Smooth muscle cell (in vitro differentiated cells): ENCODE results near the gene BCAS3. TPM values are rescaled to one million over a fixed set of nuclear protein-coding genes. Genes with fewer than 3 reads are reported as not detected.

ENCODE experiments used
- DNase-seq: peaks from one replicate; lab custom pipeline; 2025; ENCODE audit not compliant: unreplicated experiment; lab: John Stamatoyannopoulos, UW
- H2AFZ ChIP-seq: fragments of 200-600 bp; sonication (generic); 2 replicates; pipeline ENCODE4 v1.6.0; 2016; ENCODE audit warnings: antibody characterized with exemption, low read depth, mild to moderate bottlenecking
- H3F3A ChIP-seq: fragments of 200-600 bp; sonication (generic); 2 replicates; pipeline ENCODE4 v1.6.0; 2017; ENCODE audit warnings: antibody characterized with exemption, low read depth
- H3K27ac ChIP-seq: fragments of 200-600 bp; sonication (generic); 2 replicates; pipeline ENCODE4 v1.5.1; 2016; ENCODE audit warnings: low read depth, mild to moderate bottlenecking
- H3K27me3 ChIP-seq: fragments of 200-600 bp; sonication (generic); 2 replicates; pipeline ENCODE4 v1.6.1; 2016; ENCODE audit warnings: low read depth, mild to moderate bottlenecking
- H3K36me3 ChIP-seq: fragments of 200-600 bp; sonication (generic); 2 replicates; pipeline ENCODE4 v1.5.1; 2016; ENCODE audit warnings: low read depth
- H3K4me1 ChIP-seq: fragments of 200-600 bp; sonication (generic); 2 replicates; pipeline ENCODE4 v1.5.1; 2016; ENCODE audit warnings: low read depth
- H3K4me2 ChIP-seq: fragments of 200-600 bp; sonication (generic); 2 replicates; pipeline ENCODE4 v1.6.0; 2016; ENCODE audit warnings: mild to moderate bottlenecking
- H3K4me3 ChIP-seq: fragments of 200-600 bp; sonication (generic); 2 replicates; pipeline ENCODE4 v1.5.1; 2016; ENCODE audit warnings: mild to moderate bottlenecking
- H3K79me2 ChIP-seq: fragments of 200-600 bp; sonication (generic); 2 replicates; pipeline ENCODE4 v1.6.0; 2016; ENCODE audit warnings: low read depth, mild to moderate bottlenecking
- H3K9ac ChIP-seq: fragments of 200-600 bp; sonication (generic); 2 replicates; pipeline ENCODE4 v1.6.0; 2016; ENCODE audit warnings: low read depth
- H3K9me3 ChIP-seq: fragments of 200-600 bp; sonication (generic); replicated peaks from 2 replicates; pipeline ENCODE4 v1.5.1; 2016; ENCODE audit warnings: low read depth
- H4K20me1 ChIP-seq: fragments of 200-600 bp; sonication (generic); 2 replicates; pipeline ENCODE4 v1.6.0; 2016; ENCODE audit warnings: low read depth
- whole genome bisulfite sequencing: methylation state at CpG from one replicate; pipeline ENCODE4 v1.1.7; 2016; ENCODE audit warnings: low lambda C conversion rate; 5-methylcytosine and 5-hydroxymethylcytosine counted together
- polyA plus RNA-seq: library from polyadenylated mRNA; unstranded; fragments of >200 nt; fragmentation: Nextera tagmentation; extraction: Ambion mirVana; gene quantifications from 2 replicates; pipeline ENCODE4 v1.2.1, GENCODE V29; 2016
- total RNA-seq: library from RNA; depleted of rRNA; stranded (reverse); fragments of >200 nt; gene quantifications from 2 replicates; pipeline ENCODE4 v1.2.3, GENCODE V29; 2014
- TF ChIP-seq, protein P1 (sequence below): fragments of 200-600 bp; sonication (generic); IDR thresholded peaks from 2 replicates; pipeline ENCODE4 v1.5.1; 2017; ENCODE audit warnings: borderline replicate concordance, mild to moderate bottlenecking, antibody characterized with exemption; ENCODE audit not compliant: insufficient read depth, poor library complexity, severe bottlenecking

BCAS3 gene
- total and polyA plus RNA-seq, 2 experiments from 2014 or later: 17.2 to 54.5 TPM

DNA sequence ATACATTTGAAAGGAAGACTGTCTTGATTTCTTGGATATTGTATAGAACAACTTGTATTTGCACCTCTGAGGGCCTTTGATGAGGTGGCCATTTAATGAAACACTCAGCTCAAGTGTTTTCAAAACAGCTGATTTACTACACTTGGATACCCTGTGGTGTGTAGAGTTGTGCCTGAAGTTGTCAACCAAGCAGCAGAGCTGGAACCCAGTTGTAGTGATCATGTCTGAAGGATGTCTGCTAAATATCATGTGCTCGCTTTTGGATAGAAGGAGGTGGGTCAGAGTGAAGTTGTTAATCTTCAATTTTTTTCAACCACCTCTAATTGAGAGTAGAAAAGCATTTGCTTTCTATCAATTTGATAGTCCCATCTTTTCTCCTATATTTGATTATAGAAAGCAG, 546.1 kb downstream of the BCAS3 start:
- H3K9ac ChIP-seq: no peak overlapping the region
- no peaks in the 10 kb centered on the region for H3K9me3 ChIP-seq
- no peak overlapping the region for H2AFZ ChIP-seq
- peaks cover 6% of the 10 kb centered on the region for H3K4me1 ChIP-seq
- no peak overlapping the region for H3K4me2 ChIP-seq
- H4K20me1 ChIP-seq: no peaks in the 10 kb centered on the region
- no peaks in the 10 kb centered on the region for H3K27me3 ChIP-seq
- H3K36me3 ChIP-seq: no peaks in the 10 kb centered on the region
- TF ChIP-seq, protein P1, sequence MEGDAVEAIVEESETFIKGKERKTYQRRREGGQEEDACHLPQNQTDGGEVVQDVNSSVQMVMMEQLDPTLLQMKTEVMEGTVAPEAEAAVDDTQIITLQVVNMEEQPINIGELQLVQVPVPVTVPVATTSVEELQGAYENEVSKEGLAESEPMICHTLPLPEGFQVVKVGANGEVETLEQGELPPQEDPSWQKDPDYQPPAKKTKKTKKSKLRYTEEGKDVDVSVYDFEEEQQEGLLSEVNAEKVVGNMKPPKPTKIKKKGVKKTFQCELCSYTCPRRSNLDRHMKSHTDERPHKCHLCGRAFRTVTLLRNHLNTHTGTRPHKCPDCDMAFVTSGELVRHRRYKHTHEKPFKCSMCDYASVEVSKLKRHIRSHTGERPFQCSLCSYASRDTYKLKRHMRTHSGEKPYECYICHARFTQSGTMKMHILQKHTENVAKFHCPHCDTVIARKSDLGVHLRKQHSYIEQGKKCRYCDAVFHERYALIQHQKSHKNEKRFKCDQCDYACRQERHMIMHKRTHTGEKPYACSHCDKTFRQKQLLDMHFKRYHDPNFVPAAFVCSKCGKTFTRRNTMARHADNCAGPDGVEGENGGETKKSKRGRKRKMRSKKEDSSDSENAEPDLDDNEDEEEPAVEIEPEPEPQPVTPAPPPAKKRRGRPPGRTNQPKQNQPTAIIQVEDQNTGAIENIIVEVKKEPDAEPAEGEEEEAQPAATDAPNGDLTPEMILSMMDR: no peak
- peaks cover 4% of the 10 kb centered on the region for H3F3A ChIP-seq
- no peak for DNase-seq
- no peaks in the 10 kb centered on the region for H3K79me2 ChIP-seq
- WGBS: 94% methylated on average over 1 of the region's 1 CpG
- no peak overlapping the region for H3K4me3 ChIP-seq
- H3K27ac ChIP-seq: no peak overlapping the region

DNA sequence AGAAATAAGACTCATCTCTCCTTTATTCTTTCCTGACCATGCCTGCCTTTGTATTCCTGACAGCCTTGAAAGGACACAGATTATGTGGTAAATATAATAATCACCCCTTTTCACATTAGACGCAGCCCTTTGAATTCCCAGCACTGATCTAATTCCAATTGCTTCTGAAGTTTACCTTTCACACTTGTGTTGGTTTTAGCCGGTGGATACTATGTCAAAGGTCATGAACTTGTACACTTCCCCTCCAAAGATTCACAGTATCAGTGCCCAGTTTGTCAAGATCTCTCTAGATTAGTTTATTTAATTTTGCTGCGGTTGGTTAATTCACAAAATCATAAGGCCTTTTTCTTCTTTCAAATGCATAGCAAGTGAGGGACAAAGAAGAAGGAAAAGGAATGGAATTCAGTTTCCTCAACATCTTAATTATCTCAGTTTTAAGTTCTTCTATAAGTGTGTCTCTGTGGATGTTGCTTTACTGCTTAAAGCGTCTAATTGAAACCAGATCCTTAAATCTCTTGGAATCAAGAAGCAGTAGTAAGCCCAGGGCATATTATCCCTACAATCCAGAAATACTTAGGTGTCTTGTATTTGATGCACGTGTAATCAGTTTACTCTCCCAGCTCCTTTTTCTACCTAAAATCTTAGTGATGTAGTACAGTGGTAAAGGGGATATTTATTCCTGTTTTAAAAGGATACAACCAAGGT, 547.7 kb downstream of the BCAS3 start:
- H3K4me1 ChIP-seq: no peaks in the 10 kb centered on the region
- no peaks in the 10 kb centered on the region for H3K27me3 ChIP-seq
- H3K4me2 ChIP-seq: no peak overlapping the region
- no peaks in the 10 kb centered on the region for H3K9me3 ChIP-seq
- no peaks in the 10 kb centered on the region for H4K20me1 ChIP-seq
- H3K79me2 ChIP-seq: no peaks in the 10 kb centered on the region
- H2AFZ ChIP-seq: no peak overlapping the region
- H3K4me3 ChIP-seq: no peak overlapping the region
- H3K36me3 ChIP-seq: no peaks in the 10 kb centered on the region
- no peaks in the 10 kb centered on the region for H3F3A ChIP-seq
- TF ChIP-seq, protein P1: no peak
- 65% methylated on average over 5 of the region's 5 CpGs for WGBS
- no peak overlapping the region for H3K9ac ChIP-seq
- no peak for DNase-seq
- no peak overlapping the region for H3K27ac ChIP-seq

DNA sequence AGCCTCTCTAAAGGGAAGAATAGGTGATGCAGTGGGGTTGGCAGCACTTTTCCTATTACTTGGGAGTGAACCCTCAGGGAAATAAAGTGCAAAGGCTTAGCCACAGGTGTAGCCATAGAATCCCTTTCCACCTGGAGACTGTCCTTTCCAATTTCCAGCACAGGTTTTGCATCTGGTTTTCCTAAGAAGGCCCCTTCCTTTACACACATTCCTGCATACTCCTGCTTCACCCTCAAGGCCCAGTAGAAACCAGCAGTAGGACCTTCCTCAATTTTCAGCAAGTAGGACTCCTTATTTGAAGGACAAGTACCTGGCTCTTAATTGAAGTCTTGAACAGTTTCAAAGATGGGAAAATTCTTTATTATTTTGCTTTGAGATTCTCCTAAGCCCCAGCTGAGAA, 550.2 kb downstream of the BCAS3 start:
- Histone ChIP-seq H3K36me3 (no peaks in the 10 kb centered on the region), H3K4me2 (no peak overlapping the region), H3K27me3 (no peaks in the 10 kb centered on the region), H3K4me3 (no peak overlapping the region), H3F3A (no peaks in the 10 kb centered on the region), H2AFZ (no peak overlapping the region), H3K9ac (no peak overlapping the region), H3K4me1 (peaks cover 7% of the 10 kb centered on the region), H3K27ac (no peak overlapping the region), H4K20me1 (no peaks in the 10 kb centered on the region), H3K79me2 (no peaks in the 10 kb centered on the region), H3K9me3 (no peaks in the 10 kb centered on the region)
- no peak for DNase-seq
- TF ChIP-seq, protein P1: no peak

DNA sequence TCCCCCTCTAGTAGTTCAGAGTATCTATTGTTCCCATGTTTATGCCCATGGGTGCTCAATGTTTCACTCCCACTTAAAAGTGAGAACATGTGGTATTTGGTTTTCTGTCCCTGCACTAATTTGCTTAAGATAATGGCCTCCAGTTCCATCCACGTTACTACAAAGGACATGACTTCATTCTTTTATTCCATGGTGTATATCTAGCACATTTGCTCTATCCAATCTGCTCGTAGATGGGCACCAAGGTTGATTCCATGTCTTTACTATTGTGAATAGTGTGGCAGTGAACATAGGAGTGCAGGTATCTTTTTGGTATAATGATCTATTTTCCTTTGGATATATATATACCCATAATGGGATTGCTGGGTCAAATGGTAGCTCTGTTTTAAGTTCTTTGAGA, 552.8 kb downstream of the BCAS3 start:
- no peaks in the 10 kb centered on the region for H3K9me3 ChIP-seq
- no peak overlapping the region for H3K27ac ChIP-seq
- H3F3A ChIP-seq: no peaks in the 10 kb centered on the region
- H4K20me1 ChIP-seq: no peaks in the 10 kb centered on the region
- no peak overlapping the region for H3K4me2 ChIP-seq
- H3K27me3 ChIP-seq: no peaks in the 10 kb centered on the region
- H3K4me3 ChIP-seq: no peak overlapping the region
- WGBS: 85% methylated on average over 2 of the region's 2 CpGs
- TF ChIP-seq, protein P1: no peak
- no peak overlapping the region for H2AFZ ChIP-seq
- H3K9ac ChIP-seq: no peak overlapping the region
- H3K79me2 ChIP-seq: no peaks in the 10 kb centered on the region
- H3K4me1 ChIP-seq: peaks cover 13% of the 10 kb centered on the region
- no peak for DNase-seq
- H3K36me3 ChIP-seq: no peaks in the 10 kb centered on the region
